Suprapubic skin (tissue), 3 donors: ENCODE measurements around the gene CASP9.

Source experiments
- EP300 ChIP-seq: sonication (generic); formaldehyde crosslinking; IDR thresholded peaks from one replicate; pipeline ENCODE4 v1.6.1; 2017; ENCODE audit warnings: antibody characterized with exemption
- POLR2A ChIP-seq, 2 donors: fragments of 450-650 bp; IDR thresholded peaks; one replicate each; pipeline ENCODE4 v1.6.1; 2017; ENCODE audit warnings: antibody characterized with exemption in 2 of 2, mild to moderate bottlenecking in 2 of 2, moderate library complexity in 2 of 2
- TF ChIP-seq, protein P1 (sequence below), 2 donors: fragments of 200-600 bp in 1 of 2; fragments of 450-650 bp in 1 of 2; sonication (generic) in 1 of 2; IDR thresholded peaks; one replicate each; pipeline ENCODE4 v1.5.1; 2016 to 2019; ENCODE audit warnings: antibody characterized with exemption in 2 of 2, mild to moderate bottlenecking in 1 of 2, moderate library complexity in 1 of 2

DNA sequence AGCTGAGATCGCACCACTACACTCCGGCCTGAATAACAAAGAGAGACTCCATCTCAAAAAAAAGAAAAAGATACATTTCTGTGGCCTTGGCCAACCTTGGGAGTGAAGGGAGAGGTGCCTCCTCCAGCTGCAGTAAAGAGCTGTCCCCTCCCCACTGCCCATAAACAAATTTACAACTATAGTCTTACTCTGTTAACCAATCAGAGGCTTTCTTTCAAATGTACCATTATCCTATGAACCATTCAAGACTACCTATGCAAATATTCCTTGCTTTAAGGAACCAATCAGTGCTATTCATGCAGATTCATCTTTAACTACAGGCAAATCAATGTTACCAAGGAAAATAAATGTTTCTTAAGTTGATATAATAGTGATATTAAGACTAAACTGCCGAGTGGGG is 47.1 kb downstream of the CASP9 start:
- TF ChIP-seq EP300 (no peak), POLR2A (IDR thresholded peaks at IDR 0.05) (no peak)
- TF ChIP-seq, protein P1, sequence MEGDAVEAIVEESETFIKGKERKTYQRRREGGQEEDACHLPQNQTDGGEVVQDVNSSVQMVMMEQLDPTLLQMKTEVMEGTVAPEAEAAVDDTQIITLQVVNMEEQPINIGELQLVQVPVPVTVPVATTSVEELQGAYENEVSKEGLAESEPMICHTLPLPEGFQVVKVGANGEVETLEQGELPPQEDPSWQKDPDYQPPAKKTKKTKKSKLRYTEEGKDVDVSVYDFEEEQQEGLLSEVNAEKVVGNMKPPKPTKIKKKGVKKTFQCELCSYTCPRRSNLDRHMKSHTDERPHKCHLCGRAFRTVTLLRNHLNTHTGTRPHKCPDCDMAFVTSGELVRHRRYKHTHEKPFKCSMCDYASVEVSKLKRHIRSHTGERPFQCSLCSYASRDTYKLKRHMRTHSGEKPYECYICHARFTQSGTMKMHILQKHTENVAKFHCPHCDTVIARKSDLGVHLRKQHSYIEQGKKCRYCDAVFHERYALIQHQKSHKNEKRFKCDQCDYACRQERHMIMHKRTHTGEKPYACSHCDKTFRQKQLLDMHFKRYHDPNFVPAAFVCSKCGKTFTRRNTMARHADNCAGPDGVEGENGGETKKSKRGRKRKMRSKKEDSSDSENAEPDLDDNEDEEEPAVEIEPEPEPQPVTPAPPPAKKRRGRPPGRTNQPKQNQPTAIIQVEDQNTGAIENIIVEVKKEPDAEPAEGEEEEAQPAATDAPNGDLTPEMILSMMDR (IDR thresholded peaks at IDR 0.05), result no peak
